H9 (cell line): Measurements from ENCODE around the gene ERN1. TPM values are rescaled to one million over a fixed set of nuclear protein-coding genes. Genes with fewer than 3 reads are reported as not detected.

Source experiments
- DNase-seq: peaks from one replicate; pipeline ENCODE4 v3.0.0-alpha.2; 2017
- H2AFZ ChIP-seq: one replicate; pipeline ENCODE4 v1.6.1; 2013; ENCODE audit warnings: mild to moderate bottlenecking, low read length, control low read depth, moderate library complexity
- H2AK5ac ChIP-seq: 2 replicates; pipeline ENCODE4 v1.6.1; 2013; ENCODE audit warnings: low read length, control low read depth, mixed read lengths; ENCODE audit not compliant: insufficient read length
- H2BK120ac ChIP-seq: one replicate; pipeline ENCODE4 v1.6.1; 2013; ENCODE audit warnings: low read depth, mild to moderate bottlenecking, low read length, control low read depth, inconsistent platforms; ENCODE audit not compliant: poor library complexity, severe bottlenecking
- H2BK12ac ChIP-seq: 2 replicates; pipeline ENCODE4 v1.6.1; 2013; ENCODE audit warnings: low read length, control low read depth, mixed read lengths, low read depth; ENCODE audit not compliant: insufficient read length
- H2BK15ac ChIP-seq: 2 replicates; pipeline ENCODE4 v1.6.1; 2013; ENCODE audit warnings: low read depth, low read length, control low read depth
- H2BK20ac ChIP-seq: one replicate; pipeline ENCODE4 v1.6.1; 2013; ENCODE audit warnings: low read depth, mild to moderate bottlenecking, low read length, control low read depth, inconsistent platforms; ENCODE audit not compliant: poor library complexity, severe bottlenecking
- H2BK5ac ChIP-seq: 2 replicates; pipeline ENCODE4 v1.6.1; 2013; ENCODE audit warnings: low read length, control low read depth, mixed read lengths; ENCODE audit not compliant: insufficient read length
- H3K14ac ChIP-seq: 2 replicates; pipeline ENCODE4 v1.6.1; 2013; ENCODE audit warnings: low read length, control low read depth; ENCODE audit not compliant: insufficient read depth
- H3K18ac ChIP-seq: 2 replicates; pipeline ENCODE4 v1.6.1; 2013; ENCODE audit warnings: low read depth, mild to moderate bottlenecking, mixed read lengths, low read length, control low read depth; ENCODE audit not compliant: insufficient read length
- H3K23ac ChIP-seq: 2 replicates; pipeline ENCODE4 v1.6.1; 2013; ENCODE audit warnings: low read length, control low read depth, mixed read lengths, low read depth; ENCODE audit not compliant: insufficient read length
- H3K23me2 ChIP-seq: 2 replicates; pipeline ENCODE4 v1.6.1; 2013; ENCODE audit warnings: low read depth, mild to moderate bottlenecking, mixed read lengths, low read length, control low read depth; ENCODE audit not compliant: insufficient read length, poor library complexity, severe bottlenecking
- H3K27ac ChIP-seq: 2 replicates; pipeline ENCODE4 v1.5.1; 2013; ENCODE audit warnings: low read length, control low read depth, mixed read lengths, low read depth; ENCODE audit not compliant: insufficient read length
- H3K27me3 ChIP-seq: 2 replicates; pipeline ENCODE4 v1.6.1; 2013; ENCODE audit warnings: low read length, control low read depth, inconsistent platforms; ENCODE audit not compliant: insufficient read depth
- H3K4ac ChIP-seq: 2 replicates; pipeline ENCODE4 v1.6.1; 2013; ENCODE audit warnings: low read depth, mild to moderate bottlenecking, control low read depth, inconsistent platforms, low read length, moderate library complexity
- H3K4me1 ChIP-seq: 2 replicates; pipeline ENCODE4 v1.6.1; 2013; ENCODE audit warnings: low read length, control low read depth, inconsistent platforms; ENCODE audit not compliant: insufficient read depth
- H3K4me2 ChIP-seq: 2 replicates; pipeline ENCODE4 v1.6.1; 2013; ENCODE audit warnings: low read length, control low read depth, mixed read lengths; ENCODE audit not compliant: insufficient read length, insufficient read depth
- H3K56ac ChIP-seq: 2 replicates; pipeline ENCODE4 v1.6.1; 2013; ENCODE audit warnings: low read depth, mild to moderate bottlenecking, mixed read lengths, low read length, control low read depth; ENCODE audit not compliant: insufficient read length
- H3K79me1 ChIP-seq: 2 replicates; pipeline ENCODE4 v1.6.1; 2013; ENCODE audit warnings: low read depth, mild to moderate bottlenecking, moderate library complexity, low read length, control low read depth, inconsistent platforms; ENCODE audit not compliant: insufficient read depth, poor library complexity, severe bottlenecking
- H3K79me2 ChIP-seq: 2 replicates; pipeline ENCODE4 v1.6.1; 2013; ENCODE audit warnings: low read length, control low read depth, inconsistent platforms; ENCODE audit not compliant: insufficient read depth
- H3K9ac ChIP-seq: 2 replicates; pipeline ENCODE4 v1.6.1; 2013; ENCODE audit warnings: low read length, control low read depth, mixed read lengths; ENCODE audit not compliant: insufficient read length; ENCODE audit errors: extremely low read depth
- H3K9me3 ChIP-seq: one replicate; pipeline ENCODE4 v1.6.1; 2013; ENCODE audit warnings: low read depth, low read length, inconsistent platforms; ENCODE audit not compliant: control insufficient read depth
- H3T11ph ChIP-seq: one replicate; pipeline ENCODE4 v1.6.1; 2013; ENCODE audit warnings: mild to moderate bottlenecking, low read length, control low read depth, inconsistent platforms
- H4K20me1 ChIP-seq: one replicate; pipeline ENCODE4 v1.6.1; 2013; ENCODE audit not compliant: control insufficient read depth, insufficient read length, insufficient read depth
- H4K5ac ChIP-seq: 2 replicates; pipeline ENCODE4 v1.6.1; 2013; ENCODE audit warnings: low read depth, mild to moderate bottlenecking, mixed read lengths, low read length, control low read depth; ENCODE audit not compliant: insufficient read length
- H4K8ac ChIP-seq: replicated peaks from 2 replicates; pipeline ENCODE4 v1.6.1; 2013; ENCODE audit warnings: low read length, control low read depth, mixed read lengths, low read depth; ENCODE audit not compliant: insufficient read length
- H4K91ac ChIP-seq: 2 replicates; pipeline ENCODE4 v1.6.1; 2013; ENCODE audit warnings: low read depth, mild to moderate bottlenecking, moderate library complexity, mixed read lengths, low read length, control low read depth; ENCODE audit not compliant: insufficient read length
- H3K27ac Mint-ChIP-seq, 3 experiments: 2 replicates in 2 of 3; 3 replicates in 1 of 3; pipeline ENCODE4 v1.8.0; 2020 to 2021; ENCODE audit warnings: mixed read lengths in 3 of 3, mild to moderate bottlenecking in 1 of 3, moderate library complexity in 1 of 3
- H3K27me3 Mint-ChIP-seq: 2 replicates; pipeline ENCODE4 v1.8.0; 2021; ENCODE audit warnings: low read depth, mild to moderate bottlenecking, moderate library complexity, mixed read lengths
- H3K36me3 Mint-ChIP-seq, 3 experiments: 2 replicates in 2 of 3; 3 replicates in 1 of 3; pipeline ENCODE4 v1.8.0; 2020 to 2021; ENCODE audit warnings: low read depth in 3 of 3, mixed read lengths in 3 of 3; ENCODE audit not compliant: insufficient read depth in 1 of 3
- H3K4me1 Mint-ChIP-seq, 2 experiments: 2 replicates each; pipeline ENCODE4 v1.8.0; 2020; ENCODE audit warnings: mixed read lengths in 2 of 2
- H3K4me3 Mint-ChIP-seq, 2 experiments: 2 replicates in 1 of 2; 3 replicates in 1 of 2; pipeline ENCODE4 v1.8.0; 2020 to 2021; ENCODE audit warnings: mild to moderate bottlenecking in 2 of 2, mixed read lengths in 2 of 2, moderate library complexity in 1 of 2
- H3K9me3 Mint-ChIP-seq, 2 experiments: 2 replicates in 1 of 2; 3 replicates in 1 of 2; pipeline ENCODE4 v1.8.0; 2020; ENCODE audit warnings: mild to moderate bottlenecking in 2 of 2, mixed read lengths in 2 of 2, moderate library complexity in 1 of 2
- WGBS: extraction: QIAGEN DNeasy Blood & Tissue Kit; methylation state at CpG from one replicate; pipeline ENCODE4 v1.1.7; 2013; ENCODE audit warnings: missing lambda C conversion rate, low lambda C conversion rate, mixed read lengths; ENCODE audit not compliant: insufficient read length; ENCODE audit errors: extremely low coverage; 5-methylcytosine and 5-hydroxymethylcytosine counted together
- total RNA-seq: library from RNA; stranded (reverse); gene quantifications from 2 replicates; pipeline ENCODE4 v1.2.1, GENCODE V29; 2021
- TF ChIP-seq, protein P1 (sequence below): fragments of 200-600 bp; sonication (generic); conservative IDR thresholded peaks from 3 replicates; pipeline ENCODE4 v1.8.0; 2021; ENCODE audit warnings: antibody characterized with exemption, mild to moderate bottlenecking

The ERN1 gene
- total RNA-seq, 1 experiment from 2014 or later: 5.0 TPM

- no peak overlapping the region for H3K4me2 ChIP-seq
- DNase-seq: no peak
- H2BK5ac ChIP-seq: no peak overlapping the region
- H3K27ac ChIP-seq: no peak overlapping the region
- H3K4me1 Mint-ChIP-seq: peaks cover 3 to 4% of the 10 kb centered on the region in 2 experiments
- H3K27me3 ChIP-seq: no peaks in the 10 kb centered on the region; the same call in 1 of the 2 replicates
- peaks cover 0 to 2% of the 10 kb centered on the region in 2 experiments; a peak in 1 of 5 replicates for H3K9me3 Mint-ChIP-seq
- no CpG with 5 or more reads among the region's 3 CpGs for WGBS
- no peak overlapping the region for H4K8ac ChIP-seq
- H3K79me1 ChIP-seq: no peaks in the 10 kb centered on the region
- no peak overlapping the region for H2AFZ ChIP-seq
- no peak overlapping the region for H2AK5ac ChIP-seq
- no peak overlapping the region for H2BK12ac ChIP-seq
- H3K4ac ChIP-seq: no peak overlapping the region
- TF ChIP-seq, protein P1, sequence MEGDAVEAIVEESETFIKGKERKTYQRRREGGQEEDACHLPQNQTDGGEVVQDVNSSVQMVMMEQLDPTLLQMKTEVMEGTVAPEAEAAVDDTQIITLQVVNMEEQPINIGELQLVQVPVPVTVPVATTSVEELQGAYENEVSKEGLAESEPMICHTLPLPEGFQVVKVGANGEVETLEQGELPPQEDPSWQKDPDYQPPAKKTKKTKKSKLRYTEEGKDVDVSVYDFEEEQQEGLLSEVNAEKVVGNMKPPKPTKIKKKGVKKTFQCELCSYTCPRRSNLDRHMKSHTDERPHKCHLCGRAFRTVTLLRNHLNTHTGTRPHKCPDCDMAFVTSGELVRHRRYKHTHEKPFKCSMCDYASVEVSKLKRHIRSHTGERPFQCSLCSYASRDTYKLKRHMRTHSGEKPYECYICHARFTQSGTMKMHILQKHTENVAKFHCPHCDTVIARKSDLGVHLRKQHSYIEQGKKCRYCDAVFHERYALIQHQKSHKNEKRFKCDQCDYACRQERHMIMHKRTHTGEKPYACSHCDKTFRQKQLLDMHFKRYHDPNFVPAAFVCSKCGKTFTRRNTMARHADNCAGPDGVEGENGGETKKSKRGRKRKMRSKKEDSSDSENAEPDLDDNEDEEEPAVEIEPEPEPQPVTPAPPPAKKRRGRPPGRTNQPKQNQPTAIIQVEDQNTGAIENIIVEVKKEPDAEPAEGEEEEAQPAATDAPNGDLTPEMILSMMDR: no peak
- no peak overlapping the region for H3K23ac ChIP-seq
- peaks cover 3% of the 10 kb centered on the region for H3K23me2 ChIP-seq
- H3K4me3 Mint-ChIP-seq: no peak overlapping the region
- H3K56ac ChIP-seq: no peak overlapping the region
- no peak overlapping the region for H3T11ph ChIP-seq
- no peaks in the 10 kb centered on the region for H3K36me3 Mint-ChIP-seq
- H2BK20ac ChIP-seq: no peak overlapping the region
- no peaks in the 10 kb centered on the region for H3K4me1 ChIP-seq
- H3K18ac ChIP-seq: no peak overlapping the region
- H2BK15ac ChIP-seq: no peak overlapping the region
- no peak overlapping the region for H3K14ac ChIP-seq
- H2BK120ac ChIP-seq: no peak overlapping the region
- no peak overlapping the region for H3K27ac Mint-ChIP-seq
- H4K20me1 ChIP-seq: no peaks in the 10 kb centered on the region
- H3K9ac ChIP-seq: no peak overlapping the region
- no peaks in the 10 kb centered on the region for H3K9me3 ChIP-seq
- H4K91ac ChIP-seq: no peak overlapping the region
- peaks cover 11% of the 10 kb centered on the region for H3K27me3 Mint-ChIP-seq
- no peaks in the 10 kb centered on the region for H3K79me2 ChIP-seq
- H4K5ac ChIP-seq: no peak overlapping the region
These were observed 113.0 kb downstream of the ERN1 start for GRCh38 chr17:64016974-64017373.
